ENCODE data around the gene OR6K3. TPM values are rescaled to one million over a fixed set of nuclear protein-coding genes. Genes with fewer than 3 reads are reported as not detected.
"Not testable (repeated sequence)": the region's sequence is repeated elsewhere in the genome, so short reads cannot be mapped to it uniquely, and the experiment has no call there.

Gene OR6K3
- total RNA-seq, 2 experiments from 2014 or later: not detected

DNA sequence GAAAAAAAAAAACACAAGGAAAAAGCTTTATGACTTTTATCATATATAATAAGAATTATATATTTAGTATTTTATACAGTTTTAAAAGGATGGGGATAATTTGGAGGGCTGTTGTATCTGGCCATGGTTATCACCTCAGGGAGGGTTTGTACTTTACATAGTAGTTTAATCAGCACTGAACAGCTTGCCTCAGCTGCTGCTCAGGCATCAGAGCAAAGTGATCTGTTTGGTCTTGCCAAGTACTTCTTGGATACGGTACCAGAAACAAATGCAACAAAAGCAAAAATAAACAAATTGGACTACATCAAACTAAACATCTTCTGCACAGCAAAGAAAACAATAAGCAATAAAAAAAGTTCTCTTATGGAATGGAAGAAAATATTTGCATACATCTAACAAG, 31.4 kb downstream of the OR6K3 start:
- no peaks in the 10 kb centered on the region for H3K4me1 Mint-ChIP-seq (ENCODE audit: low read depth)
- H3K36me3 Mint-ChIP-seq (ENCODE audit: low read depth): no peaks in the 10 kb centered on the region
- intact Hi-C loops (cut with micrococcal nuclease): no loop called here
- CTCF ChIA-PET: no interaction called here
- peaks cover 13% of the 10 kb centered on the region for H3K27me3 Mint-ChIP-seq
- no peaks in the 10 kb centered on the region for H3K9me3 Mint-ChIP-seq
- POLR2A ChIA-PET: no interaction called here
- no peak overlapping the region for H3K27ac Mint-ChIP-seq
- DNase-seq (no peak), ATAC-seq (no peak)
- H3K4me3 Mint-ChIP-seq: no peak overlapping the region
- TF ChIP-seq, protein P1, sequence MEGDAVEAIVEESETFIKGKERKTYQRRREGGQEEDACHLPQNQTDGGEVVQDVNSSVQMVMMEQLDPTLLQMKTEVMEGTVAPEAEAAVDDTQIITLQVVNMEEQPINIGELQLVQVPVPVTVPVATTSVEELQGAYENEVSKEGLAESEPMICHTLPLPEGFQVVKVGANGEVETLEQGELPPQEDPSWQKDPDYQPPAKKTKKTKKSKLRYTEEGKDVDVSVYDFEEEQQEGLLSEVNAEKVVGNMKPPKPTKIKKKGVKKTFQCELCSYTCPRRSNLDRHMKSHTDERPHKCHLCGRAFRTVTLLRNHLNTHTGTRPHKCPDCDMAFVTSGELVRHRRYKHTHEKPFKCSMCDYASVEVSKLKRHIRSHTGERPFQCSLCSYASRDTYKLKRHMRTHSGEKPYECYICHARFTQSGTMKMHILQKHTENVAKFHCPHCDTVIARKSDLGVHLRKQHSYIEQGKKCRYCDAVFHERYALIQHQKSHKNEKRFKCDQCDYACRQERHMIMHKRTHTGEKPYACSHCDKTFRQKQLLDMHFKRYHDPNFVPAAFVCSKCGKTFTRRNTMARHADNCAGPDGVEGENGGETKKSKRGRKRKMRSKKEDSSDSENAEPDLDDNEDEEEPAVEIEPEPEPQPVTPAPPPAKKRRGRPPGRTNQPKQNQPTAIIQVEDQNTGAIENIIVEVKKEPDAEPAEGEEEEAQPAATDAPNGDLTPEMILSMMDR (IDR thresholded peaks at IDR 0.05): no peak

DNA sequence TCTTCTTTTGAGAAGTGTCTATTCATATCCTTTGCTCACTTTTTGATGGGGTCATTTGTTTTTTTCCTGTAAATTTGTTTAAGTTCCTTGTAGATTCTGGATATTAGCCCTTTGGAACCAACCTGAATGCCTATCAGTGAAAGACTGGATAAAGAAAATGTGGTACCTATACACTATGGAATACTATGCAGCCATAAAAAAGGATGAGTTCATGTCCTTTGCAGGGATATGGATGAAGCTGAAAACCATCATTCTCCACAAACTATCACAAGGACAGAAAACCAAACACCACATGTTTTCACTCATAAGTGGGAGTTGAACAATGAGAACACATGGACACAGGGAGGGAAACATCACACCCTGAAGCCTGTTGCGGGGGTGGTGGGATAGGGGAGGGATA, 32.2 kb downstream of the OR6K3 start:
- peaks cover 14% of the 10 kb centered on the region for H3K27me3 Mint-ChIP-seq
- H3K36me3 Mint-ChIP-seq (ENCODE audit: low read depth); H3K4me3 Mint-ChIP-seq; POLR2A ChIA-PET; ATAC-seq; CTCF ChIA-PET; H3K27ac Mint-ChIP-seq; H3K9me3 Mint-ChIP-seq; intact Hi-C loops (cut with micrococcal nuclease); DNase-seq; H3K4me1 Mint-ChIP-seq (ENCODE audit: low read depth): not testable (repeated sequence)

DNA sequence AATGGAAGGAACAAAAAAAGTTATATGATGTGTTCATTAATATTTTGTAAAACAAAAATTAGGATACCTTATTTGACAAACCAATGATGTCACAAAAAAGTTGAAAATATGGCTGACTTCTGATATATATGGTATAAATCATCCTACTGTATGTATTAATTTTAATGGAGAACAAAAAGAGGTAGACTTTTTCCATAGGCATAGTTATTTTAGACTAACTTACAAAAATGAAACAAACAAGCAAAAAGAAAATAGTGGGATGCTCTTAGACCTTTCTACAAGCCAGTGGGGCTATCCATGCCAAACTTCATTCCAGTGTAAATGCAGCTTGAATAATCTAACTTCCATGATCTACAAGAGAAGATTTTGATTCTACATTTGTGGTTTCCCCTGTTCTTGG, 33.5 kb downstream of the OR6K3 start:
- ChIA-PET POLR2A (no interaction called here), CTCF (no interaction called here)
- DNase-seq (no peak), ATAC-seq (no peak)
- H3K27me3 Mint-ChIP-seq: peaks cover 14% of the 10 kb centered on the region
- H3K4me3 Mint-ChIP-seq: no peak overlapping the region
- no peaks in the 10 kb centered on the region for H3K4me1 Mint-ChIP-seq (ENCODE audit: low read depth)
- no peaks in the 10 kb centered on the region for H3K36me3 Mint-ChIP-seq (ENCODE audit: low read depth)
- TF ChIP-seq, protein P1 (IDR thresholded peaks at IDR 0.05): no peak
- intact Hi-C loops (cut with micrococcal nuclease): no loop called here
- no peaks in the 10 kb centered on the region for H3K9me3 Mint-ChIP-seq
- H3K27ac Mint-ChIP-seq: no peak overlapping the region

DNA sequence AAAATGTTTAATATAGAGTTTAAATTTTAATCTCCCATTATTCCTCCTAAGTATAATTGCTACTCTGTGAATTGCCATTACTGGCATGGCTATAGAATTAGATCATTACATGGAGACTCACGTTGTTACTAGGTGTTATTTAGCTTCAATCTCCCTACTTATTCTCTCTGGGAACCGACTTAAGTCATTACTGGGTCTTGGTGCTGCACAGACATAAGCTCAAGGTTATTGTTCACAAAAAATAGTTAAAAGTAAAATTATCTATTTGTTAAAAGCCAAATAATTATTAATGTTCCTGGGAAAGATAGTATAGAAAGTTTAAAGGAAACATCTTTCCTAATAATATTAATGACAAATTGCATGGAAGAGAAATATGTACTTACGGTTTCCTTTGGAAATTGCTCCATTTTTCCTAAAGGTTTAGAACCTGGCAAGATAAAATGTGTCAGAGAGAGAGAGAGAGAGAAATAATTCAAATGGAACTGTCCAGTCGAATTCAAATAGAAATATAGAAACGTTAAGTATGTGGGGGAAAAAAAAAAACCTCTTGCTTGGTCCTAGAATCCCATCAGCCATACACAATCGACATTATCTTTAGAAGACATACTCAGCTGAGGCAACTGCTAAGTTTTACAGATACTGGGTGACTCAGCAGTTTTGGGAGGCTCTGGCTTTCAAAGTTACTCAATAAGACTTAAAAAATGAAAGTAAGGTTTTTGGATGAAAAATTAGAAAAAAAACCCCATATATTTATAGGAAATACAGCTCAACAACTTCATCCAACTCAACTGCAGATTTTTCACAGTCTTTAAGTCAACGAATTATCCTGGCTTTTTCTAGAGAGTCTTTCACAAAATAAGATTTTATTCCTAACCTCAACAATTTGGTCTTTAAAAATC, 34.2 kb downstream of the OR6K3 start, which contains the start of gene SPTA1:
Gene SPTA1 (minus strand): TSS at position 605 of the 899 bp plus-strand sequence. CDS start 198 bp downstream, at position 407.
- Mint-ChIP-seq H3K27ac (no peak within 1 kb of the TSS), H3K9me3 (no peaks in the 10 kb centered on the region), H3K4me3 (no peak within 1 kb of the TSS), H3K27me3 (peaks cover 14% of the 10 kb centered on the region), H3K36me3 (ENCODE audit: low read depth) (no peaks in the 10 kb centered on the region), H3K4me1 (ENCODE audit: low read depth) (no peaks in the 10 kb centered on the region)
- no peak for ATAC-seq
- intact Hi-C loops (cut with micrococcal nuclease): no loop called here
- no peak for DNase-seq
- TF ChIP-seq, protein P1 (IDR thresholded peaks at IDR 0.05): no peak
- POLR2A ChIA-PET: interaction anchor here (0.6 kb wide), 1 partner anchor 19 kb away, joined by 3 read pairs; no protein-coding TSS in a partner anchor
- CTCF ChIA-PET: no interaction called here

DNA sequence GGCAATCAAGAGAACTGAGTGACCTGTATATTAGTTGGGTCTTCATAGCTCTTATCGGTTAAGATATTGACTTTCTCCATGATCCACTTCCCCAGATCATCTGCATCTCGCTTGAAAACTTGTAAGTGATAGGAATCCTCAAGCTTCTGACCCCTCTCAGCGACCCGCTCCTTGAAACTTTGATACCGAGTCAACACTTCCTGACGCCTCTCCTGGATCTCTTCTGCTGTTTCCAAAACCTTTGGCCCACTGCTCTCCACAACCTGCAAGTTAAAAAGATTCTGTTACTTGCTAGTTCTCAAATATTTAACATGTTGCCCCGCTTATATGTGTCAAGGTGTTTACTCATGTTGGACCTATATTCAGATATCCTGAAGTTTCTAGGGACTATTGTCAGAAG, 35.4 kb downstream of the OR6K3 start:
- Mint-ChIP-seq H3K27ac (no peak overlapping the region), H3K4me1 (ENCODE audit: low read depth) (no peaks in the 10 kb centered on the region), H3K27me3 (peaks cover 14% of the 10 kb centered on the region), H3K36me3 (ENCODE audit: low read depth) (no peaks in the 10 kb centered on the region), H3K9me3 (no peaks in the 10 kb centered on the region), H3K4me3 (no peak overlapping the region)
- intact Hi-C loops (cut with micrococcal nuclease): no loop called here
- TF ChIP-seq, protein P1 (IDR thresholded peaks at IDR 0.05): no peak
- DNase-seq: no peak
- no peak for ATAC-seq
- ChIA-PET CTCF (no interaction called here), POLR2A (no interaction called here)
